Measurements from ENCODE around the gene TAGLN.

Gene TAGLN

DNA sequence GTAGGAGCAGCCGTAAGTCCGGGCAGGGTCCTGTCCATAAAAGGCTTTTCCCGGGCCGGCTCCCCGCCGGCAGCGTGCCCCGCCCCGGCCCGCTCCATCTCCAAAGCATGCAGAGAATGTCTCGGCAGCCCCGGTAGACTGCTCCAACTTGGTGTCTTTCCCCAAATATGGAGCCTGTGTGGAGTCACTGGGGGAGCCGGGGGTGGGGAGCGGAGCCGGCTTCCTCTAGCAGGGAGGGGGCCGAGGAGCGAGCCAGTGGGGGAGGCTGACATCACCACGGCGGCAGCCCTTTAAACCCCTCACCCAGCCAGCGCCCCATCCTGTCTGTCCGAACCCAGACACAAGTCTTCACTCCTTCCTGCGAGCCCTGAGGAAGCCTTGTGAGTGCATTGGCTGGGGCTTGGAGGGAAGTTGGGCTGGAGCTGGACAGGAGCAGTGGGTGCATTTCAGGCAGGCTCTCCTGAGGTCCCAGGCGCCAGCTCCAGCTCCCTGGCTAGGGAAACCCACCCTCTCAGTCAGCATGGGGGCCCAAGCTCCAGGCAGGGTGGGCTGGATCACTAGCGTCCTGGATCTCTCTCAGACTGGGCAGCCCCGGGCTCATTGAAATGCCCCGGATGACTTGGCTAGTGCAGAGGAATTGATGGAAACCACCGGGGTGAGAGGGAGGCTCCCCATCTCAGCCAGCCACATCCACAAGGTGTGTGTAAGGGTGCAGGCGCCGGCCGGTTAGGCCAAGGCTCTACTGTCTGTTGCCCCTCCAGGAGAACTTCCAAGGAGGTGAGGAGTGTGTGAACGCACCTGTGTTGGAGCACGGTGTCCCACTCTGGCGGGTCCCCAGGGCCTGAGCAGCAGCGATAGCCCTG, at the start of gene TAGLN:
Gene TAGLN, plus strand, starts transcription at position 318 of the 863 bp plus-strand sequence. CDS start 3,644 bp downstream, outside the sequence.
- no peak for DNase-seq

DNA sequence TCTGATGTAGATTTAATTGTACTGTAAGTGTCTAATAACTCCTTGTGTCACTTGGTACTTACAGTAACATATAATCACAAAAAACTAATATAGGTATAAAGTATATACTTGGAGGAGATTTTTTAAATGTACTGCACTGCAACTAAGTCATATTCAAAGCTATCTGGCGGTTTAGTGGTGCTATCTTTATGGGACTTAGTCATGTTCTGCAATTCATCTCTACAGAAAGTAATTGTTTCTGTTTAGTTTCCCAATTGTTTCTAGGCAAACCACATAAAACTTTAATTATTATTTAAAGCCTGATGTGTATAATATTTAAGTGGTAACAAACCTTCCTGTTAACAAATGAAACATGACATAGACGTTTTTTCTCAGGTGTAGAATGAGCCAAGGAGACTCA, 47.1 kb upstream of the TAGLN start:
- no peak for DNase-seq

DNA sequence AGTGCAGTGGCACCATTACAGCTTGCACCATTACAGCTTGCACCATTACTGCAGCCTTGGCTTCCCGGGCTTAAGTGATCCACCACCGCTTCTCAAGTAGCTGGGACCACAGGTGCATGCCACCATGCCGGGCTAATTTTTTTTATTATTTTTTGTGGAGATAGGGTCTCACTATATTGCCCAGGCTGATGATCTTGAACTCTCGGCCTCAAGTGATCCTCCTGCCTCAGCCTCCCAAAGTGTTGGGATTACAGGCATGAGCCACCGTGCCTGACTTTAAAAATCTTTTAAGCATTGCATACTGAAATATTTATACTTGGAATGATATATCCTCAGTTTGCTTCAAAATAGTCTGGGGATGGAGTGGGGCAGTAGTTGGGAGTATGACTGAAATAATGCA, 44.7 kb upstream of the TAGLN start:
- no peak for DNase-seq

DNA sequence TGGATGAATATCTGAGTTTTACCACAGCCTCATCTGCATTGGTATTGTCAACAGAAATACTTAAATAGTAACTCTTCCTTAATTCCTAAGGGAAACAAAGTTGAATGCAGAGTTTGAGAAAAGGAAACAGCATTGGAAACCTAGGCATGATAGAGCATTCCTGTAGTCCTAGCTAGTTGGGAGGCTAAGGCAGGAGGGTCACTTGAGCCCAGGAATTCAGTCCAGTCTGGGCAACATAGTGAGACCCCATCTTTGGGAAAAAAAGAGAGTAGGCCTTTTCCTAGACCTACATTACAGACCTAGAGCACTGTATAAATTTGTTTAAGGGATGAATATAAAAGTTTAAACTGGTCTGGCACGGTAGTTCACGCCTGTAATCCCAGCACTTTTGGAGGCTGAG, 41.7 kb upstream of the TAGLN start:
- no peak for DNase-seq

DNA sequence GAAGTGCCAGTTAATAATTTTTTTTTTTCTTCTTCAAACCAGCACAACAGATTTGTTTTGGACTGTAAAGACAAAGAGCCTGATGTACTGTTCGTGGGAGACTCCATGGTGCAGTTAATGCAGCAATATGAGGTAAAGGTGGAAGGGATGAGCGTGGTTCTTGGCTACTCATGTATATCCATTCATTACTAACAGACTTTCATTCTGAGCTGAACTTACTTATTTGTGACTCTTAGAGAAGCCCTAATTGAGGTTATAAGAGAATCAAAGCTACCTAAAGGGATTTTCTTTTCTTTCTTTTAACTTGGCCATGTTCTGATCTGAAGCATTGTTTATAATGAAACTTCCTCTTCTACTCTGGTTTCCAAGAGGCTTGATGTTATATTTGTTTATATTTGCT, 39.3 kb upstream of the TAGLN start:
- DNase-seq = no peak

DNA sequence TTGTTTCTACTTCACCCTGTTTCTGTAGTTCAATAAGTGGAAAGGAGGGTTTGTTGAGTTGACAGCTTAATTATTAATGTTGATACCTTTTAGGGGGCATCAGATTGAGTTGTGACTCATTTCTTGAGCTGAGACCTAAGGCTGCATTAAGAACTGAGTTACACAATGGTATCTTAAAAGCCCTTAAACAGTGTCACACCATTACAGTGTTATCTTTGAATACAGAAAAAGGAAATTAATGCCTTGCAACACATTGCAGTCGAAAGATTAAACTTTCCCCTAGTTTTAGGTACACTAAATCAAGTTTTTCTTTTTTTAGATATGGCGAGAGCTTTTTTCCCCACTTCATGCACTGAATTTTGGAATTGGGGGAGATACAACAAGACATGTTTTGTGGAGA, 38.3 kb upstream of the TAGLN start:
- no peak for DNase-seq

DNA sequence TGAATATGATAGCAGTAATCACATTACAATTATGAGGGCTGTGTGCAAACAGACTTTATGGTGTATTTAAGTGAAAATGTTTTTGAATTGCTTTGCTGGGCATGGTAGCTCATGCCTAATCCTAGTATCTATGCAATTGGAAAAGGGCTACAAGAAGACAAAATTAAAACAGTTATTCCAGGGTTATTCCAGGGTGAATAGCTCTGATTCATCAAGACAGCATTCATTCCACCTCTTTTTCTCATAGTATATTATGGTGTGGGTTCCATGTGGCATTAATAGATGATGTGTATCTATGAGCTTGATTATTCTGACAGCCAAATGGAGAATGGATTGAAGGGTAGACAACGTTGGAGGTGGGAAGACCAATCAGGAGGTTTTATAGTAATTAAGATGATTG, 32.7 kb upstream of the TAGLN start:
- DNase-seq = no peak

DNA sequence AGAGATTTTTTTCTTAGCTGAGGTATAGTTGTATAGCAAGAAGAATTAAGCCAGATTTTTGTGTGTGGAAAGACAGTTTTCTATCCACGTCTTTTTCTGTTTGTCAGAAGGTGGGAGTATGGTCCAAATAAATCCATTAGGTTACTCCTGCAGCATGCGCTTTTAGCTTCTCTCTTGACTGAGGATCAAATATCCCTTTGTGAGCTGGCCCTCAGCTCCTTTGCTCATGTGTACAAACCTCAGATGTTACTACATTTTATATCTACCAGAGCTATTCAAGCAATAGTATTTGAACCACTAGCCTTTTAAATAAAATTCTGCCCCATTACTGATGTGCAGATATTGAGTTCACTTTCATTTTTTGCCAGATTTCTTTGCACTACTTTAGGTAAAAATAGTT, 29.4 kb upstream of the TAGLN start:
- no peak for DNase-seq

DNA sequence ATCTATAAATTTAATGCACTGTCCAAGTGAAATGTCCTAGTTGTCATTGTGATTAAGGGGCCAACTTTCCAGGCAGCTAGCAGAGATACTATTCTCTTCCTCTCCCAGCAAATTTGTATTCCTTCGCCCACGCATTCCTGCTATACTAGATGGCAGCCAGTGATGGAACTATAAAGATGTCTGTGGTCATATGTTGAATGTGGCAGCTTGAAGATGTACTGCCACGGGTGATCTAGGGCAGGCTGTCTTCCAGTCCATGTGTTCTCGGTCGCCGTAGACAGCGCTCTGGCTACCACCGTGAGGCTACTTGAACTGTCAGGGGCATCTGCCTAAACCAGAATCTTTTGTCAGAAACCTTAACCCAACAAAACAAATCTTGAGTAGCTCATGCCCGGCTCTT, 29.0 kb upstream of the TAGLN start:
- DNase-seq = no peak

DNA sequence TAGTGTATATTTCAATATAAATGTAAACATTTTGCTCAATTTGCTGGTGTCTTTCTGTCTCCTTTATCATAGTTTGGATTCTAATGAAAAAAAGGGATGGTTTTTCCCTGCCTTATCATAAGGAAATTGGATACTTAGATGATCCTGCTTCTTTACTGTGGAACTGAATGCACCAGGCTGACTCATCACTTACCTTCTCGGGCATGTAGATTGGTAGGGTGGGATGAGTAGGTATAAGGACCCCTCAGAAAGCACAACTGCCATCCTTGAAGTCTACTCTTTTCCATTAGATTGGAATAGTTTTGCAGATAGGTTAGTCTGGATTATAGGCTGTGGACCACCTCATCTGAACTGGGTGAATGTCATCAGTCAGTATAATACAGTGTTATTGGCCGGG, 28.2 kb upstream of the TAGLN start:
- no peak for DNase-seq

DNA sequence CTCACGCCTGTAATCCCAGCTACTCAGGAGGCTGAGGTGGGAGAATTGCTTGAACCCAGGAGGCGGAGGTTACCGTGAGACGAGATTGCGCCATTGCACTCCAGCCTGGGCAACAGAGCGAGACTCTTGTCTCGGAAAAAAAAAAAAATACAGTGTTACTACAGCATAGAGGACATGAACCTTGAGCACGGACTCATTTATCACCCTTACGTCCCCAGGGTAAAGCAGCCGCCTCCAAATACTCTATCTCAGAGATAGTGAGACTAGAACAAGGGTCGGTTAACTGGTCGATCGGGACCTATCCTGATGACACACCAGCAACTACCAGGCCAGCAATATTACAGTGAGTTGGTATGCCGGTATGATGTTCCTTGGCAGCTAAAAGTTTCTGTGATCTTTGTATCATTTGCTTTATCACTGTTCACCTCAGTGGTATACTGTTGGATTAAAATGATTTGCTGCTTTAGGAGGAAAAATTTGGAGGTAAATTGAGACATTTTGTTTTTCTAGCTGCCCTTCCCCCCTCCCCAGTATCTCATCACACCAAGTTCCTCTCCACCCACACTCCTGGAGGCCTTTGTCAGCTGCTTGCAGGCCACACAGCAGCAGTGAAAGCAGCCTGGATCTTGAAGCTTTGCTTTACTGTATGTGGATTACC, 27.6 kb upstream of the TAGLN start:
- peak; percentile 70 for DNase-seq

DNA sequence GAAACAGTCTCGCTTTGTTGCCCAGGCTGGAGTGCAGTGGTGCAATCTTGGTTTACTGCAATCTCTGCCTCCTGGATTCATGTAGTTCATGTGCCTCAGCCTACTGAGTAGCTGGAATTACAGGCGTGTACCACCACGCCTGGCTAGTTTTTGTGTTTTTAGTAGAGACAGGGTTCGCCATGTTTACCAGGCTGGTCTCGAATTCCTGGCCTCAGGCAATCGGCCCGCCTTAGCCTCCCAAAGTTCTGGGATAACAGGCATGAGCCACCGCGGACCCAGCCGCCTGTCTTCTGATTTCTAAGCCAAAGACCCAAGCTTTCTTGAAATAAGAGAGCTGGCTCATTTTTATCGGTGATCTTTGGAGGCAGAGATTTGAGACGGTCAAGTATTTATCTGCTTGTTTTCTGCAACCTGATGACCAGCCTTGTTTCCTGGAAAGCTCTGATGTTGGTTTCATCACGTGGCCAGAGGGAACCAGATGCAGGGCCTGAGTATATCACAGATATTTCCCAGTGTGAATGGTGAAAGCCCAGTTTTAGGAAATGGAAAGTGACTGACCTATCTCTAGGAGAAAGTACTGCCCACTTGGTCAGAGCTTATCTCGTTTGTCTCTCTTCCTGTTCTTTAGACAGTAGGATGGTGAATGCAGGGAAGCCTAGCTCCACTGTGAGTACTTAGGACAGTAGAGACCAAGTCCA, 26.3 kb upstream of the TAGLN start:
- DNase-seq = peak; percentile 83

DNA sequence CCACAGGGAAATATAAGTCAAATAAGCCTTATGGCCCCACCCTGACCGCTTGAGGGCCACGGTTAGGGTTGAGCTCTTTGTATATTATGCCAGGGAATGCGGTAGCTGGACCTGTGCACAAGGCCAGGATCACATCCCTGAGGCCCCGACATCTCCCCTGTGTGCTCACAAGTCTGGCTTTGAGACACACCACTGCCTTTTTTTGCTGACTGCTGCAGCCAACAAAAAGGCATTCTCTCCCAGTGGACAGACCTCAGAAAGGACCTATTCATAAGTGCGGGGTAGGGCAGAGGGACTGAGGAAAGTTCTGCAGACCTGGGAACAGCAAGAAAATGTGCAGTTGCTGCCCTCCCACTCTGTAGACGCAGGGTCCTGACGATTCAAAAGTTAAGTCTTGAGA, 24.1 kb upstream of the TAGLN start:
- no peak for DNase-seq

DNA sequence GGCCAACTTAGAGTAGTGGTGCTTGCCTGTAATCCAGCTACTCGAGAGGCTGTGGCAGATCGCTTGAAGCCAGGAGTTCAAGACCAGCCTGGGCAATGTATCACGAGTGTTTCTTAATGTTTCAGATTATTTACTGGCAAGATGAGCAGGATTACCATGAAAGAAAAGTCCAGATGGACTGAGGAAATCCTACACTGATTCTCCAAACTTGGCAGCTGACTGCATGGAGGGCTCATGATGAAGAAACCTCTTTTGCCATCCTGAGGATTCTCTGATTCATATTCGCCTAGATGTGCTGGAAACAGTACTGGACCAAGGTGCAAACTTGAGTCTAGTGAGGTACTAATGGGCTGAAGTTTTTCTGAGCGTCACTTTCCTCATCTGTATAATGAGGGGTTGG, 23.4 kb upstream of the TAGLN start:
- DNase-seq = no peak

DNA sequence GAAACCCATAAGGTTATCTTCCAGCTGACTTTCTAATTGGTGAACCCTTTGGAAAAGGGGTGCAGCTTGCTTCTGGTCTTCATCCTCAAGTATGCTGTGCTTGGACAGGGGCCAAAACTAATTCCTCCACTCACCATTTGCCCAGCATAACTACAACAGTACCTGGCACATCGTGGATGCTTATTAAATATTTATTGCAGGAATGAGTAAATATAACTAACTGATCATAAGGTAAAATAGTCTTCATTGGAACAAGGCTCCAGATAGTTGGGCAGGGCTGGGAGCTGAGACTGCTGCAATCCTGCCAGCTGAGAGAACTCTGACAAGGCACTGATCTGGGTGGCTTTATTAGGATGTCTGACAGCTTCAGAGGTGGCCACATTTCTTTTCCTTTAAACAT, 23.0 kb upstream of the TAGLN start:
- no peak for DNase-seq

DNA sequence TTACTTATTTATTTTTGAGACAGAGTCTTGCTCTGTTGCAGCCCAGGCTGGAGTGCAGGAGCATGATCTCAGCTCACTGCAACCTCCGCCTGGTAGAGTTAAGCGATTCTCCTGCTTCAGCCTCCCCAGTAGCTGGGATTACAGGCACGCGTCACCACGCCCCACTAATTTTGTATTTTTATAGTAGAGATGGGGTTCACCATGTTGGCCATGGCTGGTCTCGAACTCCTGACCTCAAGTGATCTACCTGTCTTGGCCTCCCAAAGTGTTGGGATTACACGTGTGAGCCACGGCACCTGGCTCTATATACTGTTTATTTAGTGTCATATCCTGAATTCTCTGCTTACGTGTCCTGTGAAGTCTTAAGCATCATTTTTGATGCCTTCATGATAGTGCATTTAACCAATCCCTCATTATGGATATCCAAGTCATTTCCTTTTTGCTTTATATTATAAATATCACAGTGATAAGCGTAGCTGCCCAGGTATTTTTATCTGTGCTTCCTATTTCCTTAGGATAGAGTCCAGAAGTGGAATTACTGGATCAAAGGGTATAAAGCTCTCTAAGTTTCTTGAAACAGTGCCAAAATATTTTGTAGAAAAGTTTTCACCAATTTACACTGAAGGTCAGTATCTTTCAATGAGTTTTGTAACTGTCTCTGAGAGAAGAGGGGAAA, 21.5 kb upstream of the TAGLN start:
- DNase-seq = no peak

DNA sequence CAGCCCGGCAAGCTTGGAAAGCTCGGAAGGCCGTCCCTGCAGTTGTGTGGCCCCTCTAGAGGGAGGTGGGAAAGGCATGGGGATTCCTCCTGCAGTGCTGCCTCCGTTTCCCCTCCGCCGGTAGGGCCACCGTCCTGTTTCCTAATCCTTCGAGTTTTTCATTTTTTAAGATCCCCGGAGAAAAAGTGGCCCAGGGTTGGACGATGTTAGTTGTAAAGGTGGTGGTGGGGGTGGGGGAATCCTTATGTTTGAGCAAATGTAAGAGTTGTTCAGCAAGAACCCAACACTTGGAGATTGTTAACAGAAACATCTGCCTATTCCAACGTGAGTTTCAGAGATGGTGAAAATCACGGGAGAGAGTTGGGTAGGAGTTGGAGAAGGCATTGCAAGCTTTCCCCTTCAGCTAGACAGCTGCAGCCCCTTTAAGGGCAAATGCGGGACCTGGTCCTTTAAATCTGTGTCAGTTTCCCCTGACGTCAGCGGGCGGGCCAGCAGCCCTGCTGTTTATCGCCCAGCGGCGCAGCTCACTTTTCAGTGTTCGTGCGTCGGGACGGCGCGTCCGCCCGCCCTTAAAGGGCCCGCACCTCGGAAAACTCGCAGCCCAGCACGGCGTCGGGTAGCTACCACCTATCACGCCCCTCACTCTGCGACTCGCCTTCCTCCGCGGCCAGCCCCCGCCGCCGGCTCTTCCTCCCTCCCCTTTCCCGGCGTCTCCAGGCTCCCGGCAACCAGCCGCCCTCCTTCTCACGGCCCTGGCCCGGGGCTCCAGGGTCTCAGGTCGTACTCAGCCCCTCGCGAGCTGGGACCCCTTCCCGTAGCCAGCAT, 20.7 kb upstream of the TAGLN start, which contains the start of gene SIDT2:
Gene SIDT2, plus strand, starts transcription at position 534 of the 825 bp plus-strand sequence. CDS start 521 bp downstream, outside the sequence.
- DNase-seq = peak; percentile 95

DNA sequence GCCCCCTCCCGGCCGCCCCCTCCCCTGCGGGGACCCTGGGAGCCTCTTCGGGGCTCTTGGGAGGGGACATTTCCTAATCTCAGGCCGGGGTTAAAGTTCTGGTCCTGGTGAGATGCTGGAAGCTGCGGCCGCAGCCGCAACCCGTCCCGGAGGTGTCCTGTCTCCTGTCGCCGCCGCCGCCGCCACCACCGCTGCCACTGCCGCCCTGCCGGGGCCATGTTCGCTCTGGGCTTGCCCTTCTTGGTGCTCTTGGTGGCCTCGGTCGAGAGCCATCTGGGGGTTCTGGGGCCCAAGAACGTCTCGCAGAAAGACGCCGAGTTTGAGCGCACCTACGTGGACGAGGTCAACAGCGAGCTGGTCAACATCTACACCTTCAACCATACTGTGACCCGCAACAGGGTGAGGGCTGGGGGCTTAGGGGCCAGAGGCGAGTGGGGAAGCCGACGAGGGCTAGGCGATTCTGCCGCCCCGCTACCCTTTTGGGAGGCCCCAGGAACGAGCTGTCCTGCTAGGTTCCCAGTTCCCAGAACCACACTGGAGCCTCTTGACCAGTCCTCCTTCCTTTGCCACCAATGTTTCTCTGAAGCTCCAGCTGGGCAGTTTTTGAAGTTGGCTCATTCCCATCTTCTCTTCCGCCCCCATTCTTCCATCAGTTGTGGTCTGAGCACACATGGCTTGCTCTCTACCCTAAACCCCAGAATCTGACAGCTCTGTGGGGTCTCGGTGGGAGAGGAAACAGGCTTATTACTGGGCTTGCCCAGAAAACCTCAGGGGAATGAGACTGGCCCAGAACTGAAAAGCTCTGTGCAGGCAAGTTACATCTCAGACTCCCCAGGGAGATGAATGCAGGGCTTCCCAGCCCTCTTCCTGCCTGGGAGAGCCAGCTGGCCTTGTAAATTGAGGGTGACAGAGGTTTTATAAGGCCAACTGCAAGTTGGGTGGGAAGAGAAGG, 19.8 kb upstream of the TAGLN start:
- DNase-seq = peak; percentile 31

DNA sequence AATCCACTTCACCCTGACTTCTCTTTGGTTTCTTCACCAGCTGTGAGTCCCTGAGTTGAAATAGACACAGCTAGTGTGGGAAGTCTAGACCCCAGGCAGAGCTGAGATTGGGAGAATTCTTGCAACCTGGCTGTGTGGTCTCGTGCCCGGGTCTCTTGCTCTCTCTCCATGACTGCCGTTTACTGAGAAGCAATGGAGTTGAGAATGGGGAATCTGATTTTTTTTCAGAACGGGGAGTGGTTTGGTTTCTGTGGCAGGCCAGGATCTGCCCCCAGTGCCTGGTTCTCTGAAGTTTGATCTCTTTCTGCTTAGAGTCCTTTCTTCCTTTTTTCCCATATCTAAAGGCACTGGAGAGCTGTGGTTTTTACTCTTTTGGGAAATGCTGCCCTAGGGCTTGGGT, 19.1 kb upstream of the TAGLN start:
- DNase-seq = peak; percentile 31

DNA sequence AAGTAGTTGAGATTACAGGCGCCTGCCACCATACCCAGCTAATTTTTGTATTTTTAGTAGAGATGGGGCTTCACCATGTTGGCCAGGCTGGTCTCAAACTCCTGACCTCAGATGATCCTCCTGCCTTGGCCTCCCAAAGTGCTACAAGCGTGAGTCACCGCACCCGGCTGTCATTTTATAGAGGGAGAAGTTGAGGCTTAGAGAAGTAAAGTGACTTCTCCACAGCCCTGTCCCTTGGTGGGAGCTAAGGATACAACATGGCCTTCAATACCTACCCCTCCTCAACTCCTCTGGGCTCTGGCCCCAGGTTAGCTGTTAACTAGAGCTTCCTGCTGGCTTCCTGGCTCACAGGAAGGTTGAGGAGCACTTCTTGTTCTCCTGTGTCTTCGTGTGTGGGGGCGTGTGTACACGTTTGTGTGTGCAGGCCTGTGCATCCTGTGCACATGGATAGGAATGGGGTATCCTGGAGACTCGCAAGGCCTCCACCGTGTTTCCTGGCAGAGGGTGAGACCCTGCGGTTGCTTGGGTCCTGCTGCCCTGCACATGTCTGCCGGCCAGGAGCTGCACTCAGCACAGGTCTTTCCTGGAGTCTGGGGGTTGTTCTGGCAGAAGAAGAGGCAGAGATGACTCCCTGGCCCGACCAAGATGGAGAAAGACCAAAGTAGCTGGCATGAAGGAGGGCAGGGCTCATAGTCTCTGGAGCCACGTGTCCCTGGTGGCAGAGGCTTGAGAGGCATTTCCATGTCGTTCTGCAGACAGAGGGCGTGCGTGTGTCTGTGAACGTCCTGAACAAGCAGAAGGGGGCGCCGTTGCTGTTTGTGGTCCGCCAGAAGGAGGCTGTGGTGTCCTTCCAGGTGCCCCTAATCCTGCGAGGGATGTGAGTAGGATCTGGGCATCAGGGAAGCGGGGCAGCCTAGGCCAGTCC, 18.2 kb upstream of the TAGLN start:
- DNase-seq = peak; percentile 82
